CD14-positive monocyte (primary cell): ENCODE measurements around the gene CMC2. TPM values are rescaled to one million over a fixed set of nuclear protein-coding genes. Genes with fewer than 3 reads are reported as not detected.
A peak's percentile ranks its signal among the peaks of the same experiment; 100 is the strongest.

Experiments
- DNase-seq, 3 donors: peaks; one replicate each; pipeline ENCODE4 v3.0.0-alpha.2; 2011 to 2022
- H2AFZ ChIP-seq: 2 replicates; pipeline ENCODE4 v1.6.0; 2012; ENCODE audit warnings: mild to moderate bottlenecking, low read depth, low read length, inconsistent platforms; ENCODE audit not compliant: insufficient read depth, poor library complexity, severe bottlenecking
- H3K27ac ChIP-seq, 2 donors: 1 replicate in 1 of 2; 2 replicates in 1 of 2; pipeline ENCODE4 v1.5.1; 2012 to 2013; ENCODE audit warnings: low read length in 2 of 2, control low read depth in 1 of 2, inconsistent platforms in 1 of 2, low read depth in 1 of 2, mild to moderate bottlenecking in 1 of 2
- H3K27me3 ChIP-seq, 2 donors: one replicate each; pipeline versions ENCODE4 v1.6.0 to v1.6.1; 2011 to 2013; ENCODE audit warnings: low read length in 2 of 2; ENCODE audit not compliant: control insufficient read depth in 2 of 2, insufficient read depth in 2 of 2
- H3K36me3 ChIP-seq, 2 donors: replicated peaks in 1 of 2; 1 replicate in 1 of 2; 2 replicates in 1 of 2; pipeline versions ENCODE4 v1.5.1 to v1.6.1; 2012 to 2013; ENCODE audit warnings: low read length in 2 of 2, control low read depth in 1 of 2, inconsistent platforms in 1 of 2, mild to moderate bottlenecking in 1 of 2; ENCODE audit not compliant: insufficient read depth in 2 of 2, control insufficient read depth in 1 of 2
- H3K4me1 ChIP-seq, 2 donors: 1 replicate in 1 of 2; 2 replicates in 1 of 2; pipeline versions ENCODE4 v1.5.1 to v1.6.1; 2012 to 2013; ENCODE audit warnings: low read length in 2 of 2, control low read depth in 1 of 2, inconsistent platforms in 1 of 2, mild to moderate bottlenecking in 1 of 2, moderate library complexity in 1 of 2; ENCODE audit not compliant: insufficient read depth in 2 of 2, control insufficient read depth in 1 of 2
- H3K4me2 ChIP-seq: replicated peaks from 2 replicates; pipeline ENCODE3; 2012; ENCODE audit warnings: low read length, moderate library complexity, mild to moderate bottlenecking; ENCODE audit not compliant: poor library complexity, severe bottlenecking; ENCODE audit errors: extremely low read depth
- H3K4me3 ChIP-seq, 3 experiments: fragments of 200-600 bp in 1 of 3; sonication (generic) in 1 of 3; replicated peaks in 1 of 3; 1 replicate in 2 of 3; 2 replicates in 1 of 3; pipeline ENCODE4 v1.5.1; 2011 to 2013; ENCODE audit warnings: low read length in 3 of 3, mild to moderate bottlenecking in 3 of 3, control low read depth in 2 of 3, low read depth in 2 of 3, inconsistent platforms in 1 of 3, moderate library complexity in 1 of 3
- H3K79me2 ChIP-seq: 2 replicates; pipeline ENCODE4 v1.6.0; 2012; ENCODE audit warnings: mild to moderate bottlenecking, control low read depth, inconsistent platforms, low read length, moderate library complexity; ENCODE audit not compliant: insufficient read depth
- H3K9ac ChIP-seq: 2 replicates; pipeline ENCODE4 v1.6.0; 2017; ENCODE audit warnings: low read length, mild to moderate bottlenecking; ENCODE audit not compliant: insufficient read depth, poor library complexity, severe bottlenecking
- H3K9me3 ChIP-seq, 2 donors: replicated peaks in 1 of 2; 1 replicate in 1 of 2; 2 replicates in 1 of 2; pipeline versions ENCODE4 v1.5.1 to v1.6.1; 2012 to 2013; ENCODE audit warnings: low read length in 2 of 2, control low read depth in 1 of 2; ENCODE audit not compliant: control insufficient read depth in 1 of 2, insufficient read depth in 1 of 2
- H4K20me1 ChIP-seq: 2 replicates; pipeline ENCODE4 v1.6.0; 2012; ENCODE audit warnings: mild to moderate bottlenecking, low read length, control low read depth, moderate library complexity; ENCODE audit not compliant: insufficient read depth
- H3K27ac Mint-ChIP-seq, 7 donors: one replicate each; pipeline ENCODE4 v1.8.0; 2020; ENCODE audit warnings: mild to moderate bottlenecking in 7 of 7, mixed read lengths in 7 of 7, moderate library complexity in 6 of 7, inconsistent platforms in 2 of 7
- H3K27me3 Mint-ChIP-seq, 3 donors: one replicate each; pipeline ENCODE4 v1.8.0; 2021 to 2022; ENCODE audit warnings: low read depth in 3 of 3, mild to moderate bottlenecking in 3 of 3, mixed read lengths in 3 of 3, moderate library complexity in 3 of 3, inconsistent platforms in 1 of 3
- H3K36me3 Mint-ChIP-seq, 2 donors: one replicate each; pipeline ENCODE4 v1.8.0; 2020; ENCODE audit warnings: mixed read lengths in 2 of 2, inconsistent platforms in 1 of 2, mild to moderate bottlenecking in 1 of 2
- H3K4me1 Mint-ChIP-seq: one replicate; pipeline ENCODE4 v1.8.0; 2020; ENCODE audit warnings: mild to moderate bottlenecking, mixed read lengths
- H3K4me3 Mint-ChIP-seq, 2 donors: one replicate each; pipeline ENCODE4 v1.8.0; 2020; ENCODE audit warnings: mild to moderate bottlenecking in 2 of 2, mixed read lengths in 2 of 2, moderate library complexity in 1 of 2
- H3K9me3 Mint-ChIP-seq, 7 donors: one replicate each; pipeline ENCODE4 v1.8.0; 2020 to 2022; ENCODE audit warnings: mixed read lengths in 7 of 7, mild to moderate bottlenecking in 6 of 7, moderate library complexity in 6 of 7, inconsistent platforms in 2 of 7
- WGBS: methylation state at CpG from one replicate; pipeline ENCODE4 v1.1.5; 2013; ENCODE audit warnings: missing lambda C conversion rate; ENCODE audit not compliant: insufficient coverage; 5-methylcytosine and 5-hydroxymethylcytosine counted together
- intact Hi-C, 2 donors: fragments of 100-400 bp; cut with micrococcal nuclease; formaldehyde crosslinking; loops; one replicate each; pipeline versions ENCODE4 v1.15.0 to v1.15.1; 2023
- polyA plus RNA-seq, 3 donors: library from polyadenylated mRNA; depleted of rRNA in 1 of 3; unstranded in 2 of 3; stranded (reverse) in 1 of 3; fragments of 300-500 nt in 2 of 3; fragments of >200 nt in 1 of 3; fragmentation: Illumina TruSeq in 2 of 3; gene quantifications; 1 replicate in 2 of 3; 2 replicates in 1 of 3; pipeline ENCODE4 v1.2.3, GENCODE V29; 2012 to 2021
- TF ChIP-seq, protein P1 (sequence below): fragments of 200-600 bp; IDR thresholded peaks from one replicate; pipeline ENCODE4 v1.8.0; 2022; ENCODE audit warnings: antibody characterized with exemption, mild to moderate bottlenecking

The CMC2 gene
- polyA plus RNA-seq, 3 donors, result 55.3 to 79.5 (median 70.7) TPM

DNA sequence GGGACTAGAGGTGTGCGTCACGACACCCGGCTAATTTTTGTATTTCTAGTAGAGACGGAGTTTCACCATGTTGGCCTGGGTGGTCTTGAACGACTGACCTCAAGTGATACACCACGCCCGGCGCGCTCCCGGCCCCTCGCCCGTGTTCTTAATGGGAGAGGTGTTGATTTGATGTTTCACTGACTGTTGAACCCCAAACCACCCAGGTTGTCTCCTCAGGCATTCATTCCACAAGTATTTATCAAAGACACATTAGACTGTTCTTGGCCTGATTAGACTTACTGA is 1.8 kb upstream of the CMC2 start:
- peak overlapping the region; percentile 85 for H2AFZ ChIP-seq
- H3K27ac ChIP-seq, result peak overlapping the region; percentile 90 to 98
- peaks cover 13 to 23% of the 10 kb centered on the region in 2 donors for H3K36me3 ChIP-seq
- Mint-ChIP-seq H3K4me1 (peaks cover 36% of the 10 kb centered on the region), H3K27ac (peak overlapping the region; percentile 99 to 100 (median 100)), H3K4me3 (peak overlapping the region; percentile 91 to 98), H3K36me3 (peaks cover 13 to 20% of the 10 kb centered on the region in 2 donors), H3K9me3 (no peaks in the 10 kb centered on the region), H3K27me3 (peaks cover 0 to 2% (median 0%) of the 10 kb centered on the region in 3 donors)
- H3K27me3 ChIP-seq, result no peaks in the 10 kb centered on the region
- no peaks in the 10 kb centered on the region for H3K9me3 ChIP-seq
- peak overlapping the region in 2 of 3 experiments; percentile 56 to 95 for H3K4me3 ChIP-seq
- 100% methylated on average over 2 of the region's 12 CpGs for WGBS
- peaks cover 29 to 37% of the 10 kb centered on the region in 2 donors for H3K4me1 ChIP-seq
- peak overlapping the region; percentile 92 for H3K4me2 ChIP-seq
- intact Hi-C loops, result loop anchor here (5.0 to 10.0 kb wide), 4 partner anchors 89 to 736 kb away; partner anchors contain the start of genes DYNLRB2 (in 1 of the 2), GAN (in 1 of the 2) and GCSH (in 1 of the 2)
- TF ChIP-seq, protein P1, sequence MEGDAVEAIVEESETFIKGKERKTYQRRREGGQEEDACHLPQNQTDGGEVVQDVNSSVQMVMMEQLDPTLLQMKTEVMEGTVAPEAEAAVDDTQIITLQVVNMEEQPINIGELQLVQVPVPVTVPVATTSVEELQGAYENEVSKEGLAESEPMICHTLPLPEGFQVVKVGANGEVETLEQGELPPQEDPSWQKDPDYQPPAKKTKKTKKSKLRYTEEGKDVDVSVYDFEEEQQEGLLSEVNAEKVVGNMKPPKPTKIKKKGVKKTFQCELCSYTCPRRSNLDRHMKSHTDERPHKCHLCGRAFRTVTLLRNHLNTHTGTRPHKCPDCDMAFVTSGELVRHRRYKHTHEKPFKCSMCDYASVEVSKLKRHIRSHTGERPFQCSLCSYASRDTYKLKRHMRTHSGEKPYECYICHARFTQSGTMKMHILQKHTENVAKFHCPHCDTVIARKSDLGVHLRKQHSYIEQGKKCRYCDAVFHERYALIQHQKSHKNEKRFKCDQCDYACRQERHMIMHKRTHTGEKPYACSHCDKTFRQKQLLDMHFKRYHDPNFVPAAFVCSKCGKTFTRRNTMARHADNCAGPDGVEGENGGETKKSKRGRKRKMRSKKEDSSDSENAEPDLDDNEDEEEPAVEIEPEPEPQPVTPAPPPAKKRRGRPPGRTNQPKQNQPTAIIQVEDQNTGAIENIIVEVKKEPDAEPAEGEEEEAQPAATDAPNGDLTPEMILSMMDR, result no peak
- DNase-seq, result no peak
- H4K20me1 ChIP-seq, result no peaks in the 10 kb centered on the region
- H3K9ac ChIP-seq, result peak overlapping the region; percentile 69
- peaks cover 67% of the 10 kb centered on the region for H3K79me2 ChIP-seq

DNA sequence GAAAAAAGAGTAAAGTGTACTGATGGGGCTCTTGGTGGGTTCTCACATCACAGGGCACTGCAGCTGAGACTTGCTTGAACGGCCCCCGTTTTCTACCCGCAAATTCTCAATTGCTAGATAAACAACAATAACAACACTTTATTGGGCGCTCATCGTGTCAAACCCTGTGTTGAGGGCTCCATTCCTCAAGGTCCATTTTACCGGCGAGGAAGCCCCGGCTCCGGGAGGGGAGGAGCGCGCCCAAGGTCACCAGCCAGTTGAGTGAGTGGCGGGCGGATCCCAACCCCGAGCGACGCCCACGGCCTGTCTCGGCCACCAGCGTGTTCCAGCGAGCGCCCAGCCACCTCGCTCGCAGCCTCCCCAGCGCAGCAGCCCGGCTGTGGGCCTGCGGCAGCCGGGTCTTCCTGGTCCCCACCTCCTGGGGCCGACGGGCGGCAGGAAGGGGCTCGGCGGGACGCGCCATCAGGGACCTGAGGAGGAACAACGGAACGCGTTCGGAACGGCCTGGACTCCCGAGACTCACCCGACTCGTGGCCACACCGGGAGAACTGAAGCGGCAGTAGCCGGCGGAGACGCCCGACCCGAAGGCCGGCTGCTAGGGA is 373 bp downstream of the CMC2 start:
- intact Hi-C loops, result loop anchor here (2.0 to 10.0 kb wide), 5 partner anchors 90 to 738 kb away; partner anchors contain the start of genes GCSH (in 2 of the 2), DYNLRB2 (in 1 of the 2) and GAN (in 1 of the 2)
- peak overlapping the region; percentile 91 to 98 for H3K4me3 Mint-ChIP-seq
- H3K27ac Mint-ChIP-seq, result peak overlapping the region; percentile 99 to 100 (median 100)
- TF ChIP-seq, protein P1, result no peak
- peak overlapping the region; percentile 56 to 95 (median 76) for H3K4me3 ChIP-seq
- H3K36me3 ChIP-seq, result peaks cover 2 to 7% of the 10 kb centered on the region in 2 donors
- no peaks in the 10 kb centered on the region for H3K9me3 Mint-ChIP-seq
- H3K27me3 Mint-ChIP-seq, result peaks cover 0 to 2% (median 0%) of the 10 kb centered on the region in 3 donors
- H3K9ac ChIP-seq, result peak overlapping the region; percentile 87
- under 1% methylated on average over 49 of the region's 50 CpGs for WGBS
- H3K36me3 Mint-ChIP-seq, result peaks cover 4% of the 10 kb centered on the region in 2 donors
- H3K9me3 ChIP-seq, result no peaks in the 10 kb centered on the region
- peak overlapping the region; percentile 90 to 98 for H3K27ac ChIP-seq
- H3K4me2 ChIP-seq, result peak overlapping the region; percentile 92
- H3K27me3 ChIP-seq, result no peaks in the 10 kb centered on the region
- peak overlapping the region; percentile 85 for H2AFZ ChIP-seq
- DNase-seq, result peak in 2 of 3 donors; percentile 42 to 57
- H3K4me1 Mint-ChIP-seq, result peaks cover 42% of the 10 kb centered on the region
- H3K79me2 ChIP-seq, result peaks cover 88% of the 10 kb centered on the region
- peaks cover 29 to 37% of the 10 kb centered on the region in 2 donors for H3K4me1 ChIP-seq
- no peaks in the 10 kb centered on the region for H4K20me1 ChIP-seq
